Stimulated activated CD8-positive, alpha-beta memory T cell treated with anti-CD3 and anti-CD28 coated beads, Interleukin-15, amount 100 ng/mL, for 1 hour (primary cell): ENCODE results near the gene AHDC1.

Experiments
- DNase-seq: peaks from one replicate; pipeline ENCODE4 v3.0.0-alpha.2; 2020; ENCODE audit warnings: low read depth

Gene AHDC1

GRCh38 chr1:27599605-27600497 is 4.1 kb downstream of the AHDC1 start:
- no peak for DNase-seq

- no peak for DNase-seq
Observed at GRCh38 chr1:27598902-27599528, 4.9 kb downstream of the AHDC1 start.

DNA sequence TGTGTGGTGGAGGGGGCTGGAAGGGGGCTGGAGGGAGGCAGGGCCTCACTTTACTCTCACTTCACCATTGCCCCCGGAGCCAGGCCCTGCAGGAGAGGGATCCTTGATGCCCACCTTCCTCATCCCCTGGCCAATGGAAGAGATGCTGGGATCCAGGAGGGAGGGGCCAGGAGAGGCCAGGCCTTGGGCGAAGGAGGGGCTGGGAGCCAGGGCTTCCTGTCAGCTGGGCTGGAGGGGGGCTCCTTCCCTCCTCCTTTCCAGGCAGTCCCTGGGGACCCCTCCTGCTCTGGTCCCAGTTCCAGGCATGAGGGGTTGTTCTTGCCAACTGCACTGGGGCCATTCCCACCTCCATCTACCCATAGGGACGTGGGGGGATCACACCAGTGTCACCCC is 5.7 kb downstream of the AHDC1 start:
- DNase-seq, result no peak

DNA sequence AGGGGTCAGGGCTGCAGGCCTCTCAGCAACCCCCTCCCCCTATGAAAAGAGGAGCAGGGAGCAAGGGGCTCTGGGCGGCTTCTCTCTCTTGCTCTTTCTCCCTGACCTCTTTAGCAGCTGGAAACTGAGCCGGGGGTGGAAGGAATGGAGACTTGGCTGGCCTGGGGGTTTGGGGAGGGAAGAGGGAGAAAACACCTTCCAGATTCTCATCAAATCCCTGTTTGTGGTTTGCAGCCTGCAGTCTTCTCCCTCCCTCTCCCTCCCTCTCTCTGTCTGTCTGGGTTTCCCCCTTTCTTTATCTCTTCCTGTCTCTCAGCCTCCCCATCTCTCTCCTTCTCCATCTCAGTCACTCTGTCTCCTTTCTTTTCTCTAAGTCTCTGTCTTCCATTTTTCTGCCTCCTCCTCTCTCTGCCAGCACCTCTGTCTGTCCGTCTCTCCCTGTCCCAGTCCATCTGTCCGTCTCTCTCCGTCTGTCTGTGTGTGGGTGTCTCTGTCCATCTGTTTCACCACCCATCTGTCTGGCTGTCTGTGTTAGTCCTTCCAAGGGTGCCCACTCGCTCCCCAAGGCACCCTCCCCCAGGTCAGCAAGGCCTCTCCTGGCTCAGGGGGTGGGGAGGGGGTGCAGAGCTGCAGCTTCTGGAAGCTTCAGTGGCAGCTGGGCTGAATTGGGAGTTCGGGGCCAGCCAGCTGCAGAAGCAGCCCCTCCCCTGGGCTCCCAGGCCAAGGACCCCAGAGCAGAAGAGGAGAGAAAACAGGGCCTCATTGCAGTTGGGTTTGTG is 6.2 kb downstream of the AHDC1 start:
- DNase-seq, result no peak

DNA sequence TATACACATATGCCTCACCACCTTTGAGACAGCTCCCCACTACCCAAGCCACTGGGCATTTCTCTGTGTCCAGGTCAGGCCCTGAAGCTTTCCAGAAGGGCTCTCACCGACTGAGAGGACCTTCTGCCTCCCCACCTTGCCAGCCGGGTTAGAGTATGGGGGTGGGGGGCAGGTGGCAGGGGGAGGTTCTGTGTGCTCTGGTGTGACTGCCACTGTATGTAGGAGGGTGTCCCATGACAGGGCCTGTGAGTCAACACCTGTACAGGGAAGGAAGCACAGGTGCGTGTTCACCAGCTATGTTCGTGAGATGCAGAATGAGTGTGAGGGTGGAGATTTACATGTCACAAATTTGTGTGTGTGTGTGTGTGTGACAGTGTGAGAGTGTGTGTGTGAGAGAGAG is 7.0 kb downstream of the AHDC1 start:
- DNase-seq, result no peak

DNA sequence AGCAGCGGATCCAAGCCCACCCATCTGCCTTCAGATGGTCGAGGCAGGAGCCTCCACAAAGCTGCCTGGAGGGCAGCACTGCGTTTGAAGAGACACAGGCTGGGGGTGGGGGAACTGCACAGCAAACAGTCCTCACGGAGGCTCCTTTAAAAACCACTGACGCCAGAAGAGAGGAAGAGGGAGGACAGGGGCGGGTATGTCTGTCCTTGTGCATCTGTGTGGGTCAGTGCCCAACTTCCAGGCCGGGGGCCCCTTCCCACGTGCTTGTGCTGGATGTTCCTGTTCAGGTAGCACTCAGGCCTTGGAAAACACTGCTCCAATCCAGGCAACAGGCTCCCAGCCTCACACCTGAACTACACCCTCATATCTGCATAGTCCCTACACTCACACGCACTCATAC is 7.7 kb downstream of the AHDC1 start:
- no peak for DNase-seq

DNA sequence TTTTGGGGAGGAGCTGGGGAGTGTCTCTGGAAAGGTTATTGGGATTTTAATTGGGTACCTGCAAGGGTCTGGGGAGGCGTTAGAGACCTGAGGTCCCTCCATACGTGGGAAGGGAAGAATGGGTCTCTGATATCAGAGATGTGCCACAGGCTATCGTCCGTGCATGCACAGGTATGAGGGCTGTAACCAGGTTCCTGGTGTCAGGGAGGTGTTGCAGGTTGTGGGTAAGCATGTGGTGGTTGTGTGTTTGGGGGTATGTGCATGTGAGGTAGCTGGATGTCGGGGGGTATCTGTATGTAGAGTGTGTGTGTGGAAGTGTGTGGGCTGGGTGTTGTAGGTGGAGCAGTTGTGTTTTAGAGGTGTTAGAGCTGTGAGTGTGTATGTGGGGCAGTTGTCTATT is 8.3 kb downstream of the AHDC1 start:
- DNase-seq, result no peak

DNA sequence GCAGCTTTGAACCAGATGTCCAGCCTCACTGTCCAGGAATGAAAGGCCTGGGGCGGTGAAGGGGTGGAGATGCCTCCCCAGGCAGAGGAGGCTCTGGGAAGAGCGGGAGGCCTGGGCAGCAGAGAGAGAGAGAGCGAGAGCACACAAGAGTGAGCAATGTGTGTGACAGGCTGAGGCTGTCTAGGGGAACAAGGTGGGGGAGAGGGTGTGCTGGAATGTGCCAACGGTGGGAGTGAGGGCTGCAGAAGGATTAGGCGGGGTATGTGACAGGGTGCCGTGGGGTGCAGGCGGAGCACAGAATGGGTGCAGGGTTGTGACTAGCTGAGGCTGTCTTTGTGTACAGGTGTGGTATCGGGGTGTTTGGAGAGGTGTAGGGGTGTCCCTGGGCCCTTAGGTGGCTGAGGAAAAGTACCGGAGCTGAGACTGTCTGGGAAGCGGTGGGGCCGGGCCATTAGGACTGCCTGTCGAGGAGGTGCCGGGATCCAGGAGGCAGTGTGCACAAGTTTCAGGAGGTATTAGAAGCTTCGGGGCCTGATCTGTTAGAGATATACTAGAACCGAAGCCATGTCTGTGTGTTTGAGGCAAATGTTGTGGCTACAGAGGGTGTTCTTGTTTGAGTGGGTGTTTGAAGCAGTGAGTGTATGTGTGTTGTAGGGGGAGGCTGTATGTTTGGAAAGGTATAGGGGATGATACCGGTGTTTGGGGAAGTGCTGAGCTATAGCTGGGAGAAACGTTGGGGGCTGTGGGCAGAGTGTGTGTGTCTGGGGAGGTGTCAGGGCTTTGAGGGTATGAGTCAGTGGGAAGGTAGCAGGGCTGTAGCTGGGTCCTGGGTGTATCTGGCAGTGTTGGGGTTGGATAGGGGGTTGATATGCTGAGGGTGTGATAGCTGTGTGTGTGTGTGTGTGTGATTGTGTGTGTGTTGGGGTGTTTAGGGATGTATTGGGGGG is 9.1 kb downstream of the AHDC1 start:
- no peak for DNase-seq

DNA sequence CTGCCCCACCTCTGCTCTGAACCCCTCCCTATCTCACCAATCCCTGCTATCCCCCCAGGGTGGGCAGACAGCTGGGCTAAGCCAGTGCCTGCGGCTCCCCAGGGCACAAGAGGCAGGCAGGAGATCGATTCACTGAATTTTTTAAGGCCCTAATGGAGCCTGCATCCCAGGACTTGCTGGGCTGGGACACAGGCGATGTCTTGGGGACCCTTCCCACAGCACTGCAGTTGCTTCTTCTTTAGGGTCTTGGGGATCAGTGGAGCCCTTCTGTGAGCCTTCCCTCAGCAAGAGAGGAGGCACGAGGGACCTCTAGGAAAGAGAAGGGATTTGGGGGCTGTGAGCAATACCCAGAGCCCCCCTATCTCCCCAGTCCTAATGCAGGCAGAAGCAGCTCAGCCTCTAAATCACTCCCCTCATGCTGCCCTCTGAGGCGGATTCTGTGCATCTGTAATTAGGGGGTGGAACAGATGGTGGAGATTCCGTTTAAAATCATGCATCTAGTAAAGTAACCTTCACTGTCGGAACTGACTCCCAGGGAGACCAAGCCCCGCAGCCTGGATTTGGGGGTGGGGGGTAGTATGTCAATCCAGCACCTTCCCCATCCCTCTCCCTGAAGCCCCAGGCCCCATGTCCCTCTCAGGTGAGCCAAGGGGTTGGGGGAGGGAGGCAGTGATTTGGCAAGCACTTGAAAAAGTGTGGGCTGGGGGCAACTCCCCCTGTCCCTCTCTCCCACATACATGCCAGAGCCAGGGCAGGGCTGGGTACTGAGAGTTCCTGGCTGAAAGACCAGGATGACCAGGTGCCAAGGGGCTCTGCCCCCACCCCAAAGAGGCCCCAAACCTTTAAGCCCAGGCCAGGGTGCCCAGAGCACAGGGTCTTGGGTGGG is 10.0 kb downstream of the AHDC1 start:
- DNase-seq, result no peak

- DNase-seq, result no peak
Observed at GRCh38 chr1:27592931-27593677, 10.8 kb downstream of the AHDC1 start.

DNA sequence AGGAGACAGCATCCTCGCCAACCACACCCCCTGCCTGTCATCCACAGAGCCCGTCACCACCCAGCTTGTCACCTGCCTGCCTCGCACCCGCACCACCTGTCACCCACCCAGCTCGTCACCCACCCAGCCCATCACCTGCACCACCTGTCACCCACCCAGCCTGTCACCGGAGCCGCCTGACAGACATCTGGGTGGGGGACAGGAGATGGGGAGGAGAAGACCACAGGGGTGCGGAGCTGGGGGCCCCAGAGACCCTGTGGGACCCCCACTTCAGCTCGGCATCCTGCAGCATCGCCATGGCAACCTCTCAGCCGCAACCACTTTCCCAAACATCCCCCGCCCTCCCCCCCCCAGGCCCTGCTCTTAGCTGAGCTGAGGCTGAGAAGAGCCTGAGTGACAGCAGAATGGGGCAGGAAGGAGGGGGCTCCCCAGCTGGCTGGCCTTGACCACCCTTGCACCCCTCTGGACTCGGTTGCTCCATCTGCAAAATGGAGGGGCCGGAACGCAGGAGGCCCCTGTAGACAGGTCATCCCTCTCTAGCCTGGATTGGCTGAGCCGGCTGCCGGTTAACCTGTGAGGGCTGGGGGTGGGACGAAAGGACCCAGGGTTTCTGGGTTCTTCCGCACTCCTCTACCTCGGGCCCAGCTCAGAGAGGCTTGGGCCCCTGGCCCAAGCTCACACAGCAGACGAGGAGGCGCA is 11.6 kb downstream of the AHDC1 start:
- no peak for DNase-seq

GRCh38 chr1:27591622-27592021 is 12.3 kb downstream of the AHDC1 start:
- no peak for DNase-seq

DNA sequence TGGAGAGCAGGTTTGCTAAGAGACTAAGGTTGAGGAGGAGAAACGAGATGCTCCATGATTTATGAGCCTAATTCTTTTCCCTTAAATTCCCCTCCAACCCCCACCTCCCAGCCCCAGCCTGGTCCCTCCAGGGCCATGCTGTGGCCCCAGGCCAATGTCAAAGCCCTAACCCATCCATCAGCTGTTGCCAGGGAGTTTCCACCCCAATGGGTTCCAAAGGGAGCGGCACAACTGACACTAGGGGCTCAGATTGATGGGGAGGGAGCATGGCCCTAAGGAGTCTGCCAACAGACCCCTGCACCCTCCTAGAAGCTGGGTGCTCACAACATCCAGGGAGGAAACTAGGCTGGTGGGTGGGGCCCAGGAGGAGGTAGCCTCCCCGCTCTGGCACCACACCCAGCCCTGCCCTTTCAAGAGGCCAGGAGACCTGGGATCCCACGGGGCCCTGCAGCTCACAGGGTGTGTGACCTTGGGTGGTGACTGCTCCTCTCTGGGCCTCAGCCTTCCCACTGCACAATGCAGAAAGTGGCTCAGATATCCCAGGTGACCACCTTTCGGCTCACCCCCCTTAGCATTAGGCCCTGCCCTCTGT is 12.9 kb downstream of the AHDC1 start:
- no peak for DNase-seq

- DNase-seq, result no peak
Observed at GRCh38 chr1:27589841-27590426, 14.0 kb downstream of the AHDC1 start.

- no peak for DNase-seq
Observed at GRCh38 chr1:27589441-27589840, 14.5 kb downstream of the AHDC1 start.

GRCh38 chr1:27588256-27589232 is 15.4 kb downstream of the AHDC1 start:
- no peak for DNase-seq

GRCh38 chr1:27585684-27586083 is 18.3 kb downstream of the AHDC1 start:
- DNase-seq, result no peak
